Tibial artery (tissue), 4 donors: ENCODE data around the gene REC114.
"Not testable (repeated sequence)": the region's sequence is repeated elsewhere in the genome, so short reads cannot be mapped to it uniquely, and the experiment has no call there.

Experiments used
- DNase-seq, 2 donors: peaks; one replicate each; pipeline ENCODE4 v3.0.0-alpha.2; 2019
- H3K27ac ChIP-seq, 2 donors: fragments of 200-600 bp; sonication (generic) in 1 of 2; 1 replicate in 1 of 2; 2 replicates in 1 of 2; pipeline ENCODE4 v1.5.1; 2018 to 2019; ENCODE audit warnings: mild to moderate bottlenecking in 1 of 2
- H3K27me3 ChIP-seq, 2 donors: fragments of 200-600 bp; sonication (generic) in 1 of 2; one replicate each; pipeline versions ENCODE4 v1.5.1 to v1.6.0; 2016 to 2019
- H3K36me3 ChIP-seq, 3 donors: fragments of 200-600 bp; sonication (generic) in 2 of 3; one replicate each; pipeline ENCODE4 v1.5.1; 2016 to 2019; ENCODE audit warnings: mild to moderate bottlenecking in 2 of 3
- H3K4me1 ChIP-seq, 4 donors: fragments of 200-600 bp; sonication (generic) in 2 of 4; 1 replicate in 3 of 4; 2 replicates in 1 of 4; pipeline ENCODE4 v1.5.1; 2016 to 2019
- H3K4me3 ChIP-seq, 2 donors: fragments of 200-600 bp; sonication (generic) in 1 of 2; 1 replicate in 1 of 2; 2 replicates in 1 of 2; pipeline ENCODE4 v1.5.1; 2018 to 2019; ENCODE audit warnings: mild to moderate bottlenecking in 2 of 2
- H3K9me3 ChIP-seq, 3 donors: fragments of 200-600 bp; sonication (generic) in 1 of 3; one replicate each; pipeline ENCODE4 v1.5.1; 2016 to 2019
- intact Hi-C: fragments of 100-400 bp; cut with DNase I; formaldehyde crosslinking; loops from one replicate; pipeline ENCODE4 v1.15.0; 2023; ENCODE audit warnings: low total_unique reads
- TF ChIP-seq, protein P1 (sequence below), 2 experiments: fragments of 200-600 bp in 1 of 2; fragments of 450-650 bp in 1 of 2; IDR thresholded peaks; one replicate each; pipeline ENCODE4 v1.5.1; 2017 to 2019; ENCODE audit warnings: antibody characterized with exemption in 2 of 2, mild to moderate bottlenecking in 1 of 2, moderate library complexity in 1 of 2

REC114 gene

DNA sequence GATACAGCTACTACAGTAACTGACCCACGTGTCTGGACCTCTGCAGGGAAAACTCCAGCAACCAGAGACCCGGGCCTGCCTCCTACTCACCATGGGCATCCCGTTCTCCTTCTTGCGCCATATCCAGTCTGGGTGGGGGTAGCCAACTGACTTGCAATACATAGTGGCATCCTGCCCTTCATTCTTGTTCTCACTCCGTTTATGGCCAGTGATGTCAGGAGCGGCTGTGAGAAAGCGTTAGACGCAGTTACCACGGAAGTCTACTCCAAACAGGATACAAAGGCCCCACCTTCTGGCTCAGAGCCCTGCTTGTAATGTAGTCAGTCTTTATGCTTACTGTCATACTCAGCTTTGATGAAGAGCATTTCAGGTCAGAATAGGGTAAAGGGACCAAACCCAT is 130.6 kb downstream of the REC114 start:
- intact Hi-C loops: no loop called here
- Histone ChIP-seq H3K4me3 (no peak overlapping the region), H3K9me3 (no peaks in the 10 kb centered on the region), H3K36me3 (peaks cover 69 to 77% (median 77%) of the 10 kb centered on the region in 3 donors), H3K4me1 (peaks cover 0 to 3% (median 0%) of the 10 kb centered on the region in 4 donors), H3K27ac (no peak overlapping the region), H3K27me3 (no peaks in the 10 kb centered on the region)
- DNase-seq: no peak
- TF ChIP-seq, protein P1, sequence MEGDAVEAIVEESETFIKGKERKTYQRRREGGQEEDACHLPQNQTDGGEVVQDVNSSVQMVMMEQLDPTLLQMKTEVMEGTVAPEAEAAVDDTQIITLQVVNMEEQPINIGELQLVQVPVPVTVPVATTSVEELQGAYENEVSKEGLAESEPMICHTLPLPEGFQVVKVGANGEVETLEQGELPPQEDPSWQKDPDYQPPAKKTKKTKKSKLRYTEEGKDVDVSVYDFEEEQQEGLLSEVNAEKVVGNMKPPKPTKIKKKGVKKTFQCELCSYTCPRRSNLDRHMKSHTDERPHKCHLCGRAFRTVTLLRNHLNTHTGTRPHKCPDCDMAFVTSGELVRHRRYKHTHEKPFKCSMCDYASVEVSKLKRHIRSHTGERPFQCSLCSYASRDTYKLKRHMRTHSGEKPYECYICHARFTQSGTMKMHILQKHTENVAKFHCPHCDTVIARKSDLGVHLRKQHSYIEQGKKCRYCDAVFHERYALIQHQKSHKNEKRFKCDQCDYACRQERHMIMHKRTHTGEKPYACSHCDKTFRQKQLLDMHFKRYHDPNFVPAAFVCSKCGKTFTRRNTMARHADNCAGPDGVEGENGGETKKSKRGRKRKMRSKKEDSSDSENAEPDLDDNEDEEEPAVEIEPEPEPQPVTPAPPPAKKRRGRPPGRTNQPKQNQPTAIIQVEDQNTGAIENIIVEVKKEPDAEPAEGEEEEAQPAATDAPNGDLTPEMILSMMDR (IDR thresholded peaks at IDR 0.05): no peak

DNA sequence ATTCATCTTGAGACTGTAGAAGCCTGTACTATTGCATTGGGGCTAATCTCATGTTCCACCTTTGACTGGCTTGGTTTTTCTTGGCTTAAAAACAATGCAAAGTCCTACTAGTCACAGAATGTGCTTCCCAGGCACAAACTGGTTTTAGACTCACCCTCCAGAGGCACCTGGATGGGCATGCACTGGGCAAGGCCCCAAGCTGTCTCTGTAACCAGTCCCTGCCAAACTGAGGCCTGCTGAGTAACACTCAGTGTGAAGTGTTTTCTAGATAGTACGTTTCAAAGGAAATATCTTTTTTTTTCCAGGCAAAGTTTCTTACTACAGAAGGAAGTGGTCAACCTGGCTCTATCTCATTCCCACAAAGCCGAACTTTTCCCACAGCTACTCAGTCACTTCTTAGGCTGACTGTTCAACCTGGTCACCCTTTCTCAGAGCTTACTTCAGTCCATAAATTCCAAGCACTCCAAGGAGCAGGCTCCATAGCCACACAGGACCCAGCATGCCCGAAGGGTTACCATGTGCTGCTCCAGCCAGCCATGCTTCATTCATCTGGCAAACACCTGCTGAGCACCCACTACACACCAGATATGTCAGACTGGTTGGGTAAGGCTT is 132.8 kb downstream of the REC114 start:
- no peaks in the 10 kb centered on the region for H3K9me3 ChIP-seq
- no peak overlapping the region for H3K4me3 ChIP-seq
- no peak overlapping the region for H3K27ac ChIP-seq
- peaks cover 0 to 3% (median 0%) of the 10 kb centered on the region in 4 donors for H3K4me1 ChIP-seq
- H3K27me3 ChIP-seq: no peaks in the 10 kb centered on the region
- intact Hi-C loops: no loop called here
- no peak for DNase-seq
- H3K36me3 ChIP-seq: peaks cover 48 to 69% (median 68%) of the 10 kb centered on the region in 3 donors
- TF ChIP-seq, protein P1 (IDR thresholded peaks at IDR 0.05): no peak

DNA sequence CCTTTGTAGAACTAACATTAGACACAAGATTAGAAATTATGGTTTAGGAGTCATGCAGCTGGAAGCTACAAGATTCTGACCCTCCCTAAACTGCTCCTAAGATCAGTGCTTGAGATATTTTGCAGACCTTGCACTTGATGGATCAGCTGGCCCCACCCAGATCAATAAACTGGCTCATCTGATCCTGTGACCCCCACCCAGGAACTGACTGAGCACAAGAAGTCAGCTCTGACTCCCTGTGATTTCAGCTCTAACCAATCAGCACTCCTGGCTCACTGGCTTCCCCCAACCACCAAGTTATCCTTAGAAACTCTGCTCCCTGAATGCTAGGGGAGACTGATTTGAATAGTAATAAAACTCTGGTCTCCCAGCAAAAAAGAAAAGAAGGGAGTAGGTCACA is 134.6 kb downstream of the REC114 start:
- H3K27me3 ChIP-seq, H3K27ac ChIP-seq, H3K4me1 ChIP-seq, H3K9me3 ChIP-seq, H3K4me3 ChIP-seq, intact Hi-C loops, DNase-seq: not testable (repeated sequence)
- H3K36me3 ChIP-seq: peaks cover 54 to 69% (median 65%) of the 10 kb centered on the region in 3 donors

DNA sequence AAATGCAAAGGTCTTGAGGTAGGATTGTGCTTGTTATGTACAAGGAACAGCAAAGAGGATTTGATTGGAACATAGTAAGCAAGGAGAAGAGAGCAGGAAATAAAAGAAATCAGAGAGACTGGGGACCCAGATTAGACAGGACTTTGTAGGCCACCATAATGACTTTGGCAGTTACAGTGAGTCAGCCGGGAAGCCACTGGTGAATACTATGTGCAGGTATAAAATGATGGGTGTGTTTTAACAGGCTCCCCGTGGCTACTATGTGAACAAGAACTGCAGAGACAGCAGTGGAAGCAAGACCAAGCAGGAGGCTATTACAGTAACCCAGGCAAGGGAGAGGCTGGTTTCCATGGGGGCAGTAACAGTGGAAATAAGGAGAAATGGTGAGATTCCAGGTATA is 135.1 kb downstream of the REC114 start:
- H3K4me1 ChIP-seq: peaks cover 0 to 3% (median 0%) of the 10 kb centered on the region in 4 donors
- no peaks in the 10 kb centered on the region for H3K9me3 ChIP-seq
- TF ChIP-seq, protein P1 (IDR thresholded peaks at IDR 0.05): no peak
- H3K27me3 ChIP-seq: no peaks in the 10 kb centered on the region
- H3K27ac ChIP-seq: no peak overlapping the region
- no peak overlapping the region for H3K4me3 ChIP-seq
- intact Hi-C loops: no loop called here
- no peak for DNase-seq
- H3K36me3 ChIP-seq: peaks cover 52 to 69% (median 65%) of the 10 kb centered on the region in 3 donors

DNA sequence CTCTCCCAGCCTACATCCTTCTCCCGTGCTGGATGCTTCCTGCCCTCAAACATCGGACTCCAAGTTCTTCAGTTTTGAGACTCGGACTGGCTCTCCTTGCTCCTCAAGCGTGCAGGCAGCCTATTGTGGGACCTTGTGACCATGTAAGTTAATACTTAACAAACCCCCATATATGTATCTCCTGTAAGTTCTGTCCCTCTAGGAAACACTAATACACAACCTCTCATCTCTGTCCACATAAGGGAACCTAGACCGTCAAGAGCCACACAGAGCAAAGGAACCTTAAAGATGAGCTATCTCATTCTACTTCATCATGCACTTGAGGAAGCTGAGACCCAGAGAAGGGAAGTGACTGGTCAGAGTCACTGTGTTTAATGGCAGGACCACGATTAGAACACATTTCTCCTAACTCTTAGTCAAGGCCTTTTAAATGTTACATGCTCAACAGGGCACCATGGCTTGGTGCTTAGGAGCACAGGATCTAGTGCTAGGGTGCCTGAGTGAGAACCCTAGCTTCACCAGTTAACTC is 140.0 kb downstream of the REC114 start:
- intact Hi-C loops: no loop called here
- Histone ChIP-seq H3K4me3 (no peak overlapping the region), H3K36me3 (peaks cover 50 to 90% (median 67%) of the 10 kb centered on the region in 3 donors), H3K4me1 (no peaks in the 10 kb centered on the region), H3K27ac (no peak overlapping the region), H3K9me3 (no peaks in the 10 kb centered on the region), H3K27me3 (no peaks in the 10 kb centered on the region)
- no peak for DNase-seq
- TF ChIP-seq, protein P1 (IDR thresholded peaks at IDR 0.05): no peak

DNA sequence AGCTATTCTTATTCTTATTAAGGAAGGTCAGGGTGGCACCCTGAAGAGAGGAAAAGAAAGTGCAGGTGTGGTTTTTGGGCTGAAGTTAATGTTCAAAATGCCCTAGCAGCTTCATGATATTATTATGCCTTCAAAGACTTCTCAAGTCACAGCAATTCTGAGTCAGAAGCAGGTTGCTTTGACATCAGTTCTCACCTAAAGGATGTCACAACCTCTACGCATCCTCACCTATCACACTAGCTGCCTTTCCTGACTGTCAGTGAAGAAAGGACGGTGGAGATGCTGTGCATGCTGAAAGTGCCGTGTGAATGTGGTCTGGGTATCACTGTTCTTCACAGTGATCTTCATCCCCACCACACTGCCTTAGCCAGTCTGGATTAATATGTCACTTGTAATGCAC is 140.6 kb downstream of the REC114 start:
- Histone ChIP-seq H3K27me3 (no peaks in the 10 kb centered on the region), H3K4me3 (no peak overlapping the region), H3K9me3 (no peaks in the 10 kb centered on the region), H3K4me1 (no peaks in the 10 kb centered on the region), H3K27ac (no peak overlapping the region), H3K36me3 (peaks cover 50 to 91% (median 67%) of the 10 kb centered on the region in 3 donors)
- TF ChIP-seq, protein P1 (IDR thresholded peaks at IDR 0.05): no peak
- intact Hi-C loops: no loop called here
- no peak for DNase-seq
